GM21786 (cell line): Measurements from ENCODE around the gene CNTF.

Experiments used
- ATAC-seq: cut with Tn5 transposase; IDR thresholded peaks from one replicate; pipeline ENCODE4 v1.9.1; 2021; ENCODE audit not compliant: unreplicated experiment

The CNTF gene

GRCh38 chr11:58641803-58642581 lies 19.5 kb downstream of the CNTF start:
- ATAC-seq = no peak

DNA sequence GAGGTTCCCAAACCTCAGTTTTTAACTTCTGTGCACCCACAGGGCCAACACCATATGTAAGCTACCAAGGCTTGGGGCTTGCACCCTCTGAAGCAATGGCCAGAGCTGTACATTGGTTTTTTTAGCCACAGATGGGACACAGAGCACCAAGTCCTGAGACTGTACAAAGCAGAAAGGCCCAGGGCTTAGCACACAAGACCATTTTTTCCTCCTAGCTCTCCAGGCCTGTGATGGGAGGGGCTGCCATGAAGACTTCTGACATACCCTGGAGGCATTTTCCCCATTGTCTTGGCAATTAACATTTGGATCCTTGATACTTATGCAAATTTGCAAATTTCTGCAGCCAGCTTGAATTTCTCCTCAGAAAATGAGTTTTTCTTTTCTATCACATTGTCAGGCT lies 23.4 kb downstream of the CNTF start:
- ATAC-seq = no peak

- peak; percentile 90 for ATAC-seq
Measured at GRCh38 chr11:58647141-58647699, 24.8 kb downstream of the CNTF start.

- no peak for ATAC-seq
Measured at GRCh38 chr11:58647866-58648265, 25.4 kb downstream of the CNTF start.

DNA sequence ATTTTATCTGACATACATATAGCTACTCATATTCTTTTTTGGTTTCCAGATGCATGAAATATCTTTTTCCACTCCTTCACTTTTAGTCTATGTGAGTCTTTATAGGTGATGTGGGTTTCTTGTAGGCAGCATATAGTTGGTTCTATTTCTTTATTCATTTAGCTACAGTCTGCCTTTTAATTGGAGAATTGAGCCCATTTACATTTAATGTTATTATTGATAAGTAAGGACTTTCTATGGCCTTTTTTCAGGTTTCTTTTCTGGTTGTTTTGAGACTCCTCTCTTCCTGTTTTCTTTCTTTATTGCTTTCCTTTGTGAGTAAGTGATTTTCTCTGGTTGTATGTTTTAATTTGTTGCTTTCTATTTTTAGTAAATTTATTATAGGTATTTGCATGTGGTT lies 27.2 kb downstream of the CNTF start:
- no peak for ATAC-seq

GRCh38 chr11:58650496-58650895 lies 28.0 kb downstream of the CNTF start:
- no peak for ATAC-seq

- ATAC-seq = no peak
Measured at GRCh38 chr11:58652726-58653280, 30.3 kb downstream of the CNTF start.

DNA sequence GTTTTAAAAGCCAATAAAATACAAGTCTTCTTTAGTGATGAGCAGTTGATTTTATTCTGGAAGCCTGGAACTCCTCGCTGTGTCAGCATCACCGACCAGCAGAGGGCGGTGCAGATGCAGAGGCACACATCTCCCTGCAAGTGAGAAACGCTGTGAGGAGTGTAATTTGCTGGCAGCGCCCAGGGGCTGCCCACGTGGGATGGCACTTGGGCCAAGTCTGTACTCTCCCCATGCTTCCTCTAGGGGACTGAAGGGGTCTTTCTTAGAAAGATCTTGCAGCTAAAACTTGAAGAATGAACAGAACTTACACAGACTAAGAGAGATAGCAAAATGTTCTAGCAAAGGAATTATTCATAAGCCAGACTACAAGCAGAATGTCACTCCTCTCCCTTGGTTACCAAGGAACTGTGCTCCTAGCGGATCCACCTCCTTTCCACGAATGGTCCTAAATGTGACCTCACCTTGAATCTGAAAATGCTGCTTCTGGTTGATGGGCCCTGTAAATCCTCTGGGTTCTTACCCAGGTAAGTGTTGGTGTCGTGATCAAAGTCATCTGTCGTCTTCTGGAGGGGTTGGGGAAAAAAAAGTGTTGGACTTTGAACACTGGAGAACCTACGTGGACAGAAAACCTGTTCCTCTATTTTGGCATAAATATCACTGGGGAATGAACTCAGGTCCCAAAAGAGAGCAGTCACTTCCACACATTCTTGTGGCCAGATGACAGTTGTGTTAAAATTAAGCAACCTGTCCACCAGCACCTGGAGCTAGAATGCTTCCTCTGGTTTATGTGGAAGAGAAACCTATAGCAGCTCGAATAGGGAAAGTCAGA lies 31.8 kb downstream of the CNTF start:
- peak; percentile 88 for ATAC-seq

- ATAC-seq = peak; percentile 60
Measured at GRCh38 chr11:58654908-58655296, 32.4 kb downstream of the CNTF start.

- no peak for ATAC-seq
Measured at GRCh38 chr11:58656348-58656747, 33.9 kb downstream of the CNTF start.

- ATAC-seq = no peak
Measured at GRCh38 chr11:58658623-58659022, 36.2 kb downstream of the CNTF start.

- ATAC-seq = no peak
Measured at GRCh38 chr11:58659404-58659803, 36.9 kb downstream of the CNTF start.

DNA sequence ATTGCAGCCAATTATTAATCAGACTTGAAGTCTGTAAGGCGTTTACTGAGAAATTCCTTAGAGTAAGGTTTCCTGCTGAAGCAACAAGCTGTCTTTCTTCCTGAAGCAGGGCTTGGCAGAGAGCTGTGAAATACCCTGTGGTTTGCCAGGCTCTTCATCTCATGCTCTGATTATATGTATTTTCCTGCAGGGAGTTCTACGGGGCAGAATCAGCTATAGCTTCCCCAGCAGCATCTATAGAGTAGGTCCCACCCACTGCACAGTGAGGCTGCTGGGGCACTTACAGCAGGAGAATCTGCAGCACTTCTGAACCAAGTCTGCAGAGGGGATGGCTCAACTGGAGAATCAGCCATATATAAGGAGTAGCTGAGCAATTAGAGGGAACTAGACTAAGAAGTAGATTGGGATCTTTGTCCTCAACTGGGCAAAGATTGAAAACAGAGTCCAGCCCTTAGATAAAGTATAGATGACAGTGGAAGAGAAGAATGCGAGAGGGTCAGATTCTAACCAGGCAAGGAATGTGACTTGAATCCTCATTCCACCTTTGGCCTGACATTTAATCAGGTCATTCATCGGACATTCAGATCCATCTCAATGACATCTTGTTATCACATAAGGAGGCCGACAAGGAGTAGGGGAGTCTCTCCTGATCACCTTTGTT lies 37.6 kb downstream of the CNTF start:
- ATAC-seq = no peak

- no peak for ATAC-seq
Measured at GRCh38 chr11:58671983-58672633, 49.6 kb downstream of the CNTF start.

GRCh38 chr11:58674609-58675008 lies 52.1 kb downstream of the CNTF start:
- ATAC-seq = no peak
